Neuron (in vitro differentiated cells): ENCODE data around the gene NR4A3.
"Not testable (repeated sequence)": the region's sequence is repeated elsewhere in the genome, so short reads cannot be mapped to it uniquely, and the experiment has no call there.

Experiments
- H2AFZ ChIP-seq: one replicate; pipeline ENCODE4 v1.6.1; 2013; ENCODE audit warnings: low read depth, mild to moderate bottlenecking, inconsistent platforms, low read length, moderate library complexity
- H3K27me3 ChIP-seq: one replicate; pipeline ENCODE4 v1.6.1; 2013; ENCODE audit warnings: low read length; ENCODE audit not compliant: insufficient read depth
- H3K36me3 ChIP-seq: one replicate; pipeline ENCODE4 v1.6.1; 2013; ENCODE audit warnings: low read length; ENCODE audit not compliant: insufficient read depth
- H3K4me1 ChIP-seq: one replicate; pipeline ENCODE4 v1.6.1; 2013; ENCODE audit warnings: low read length; ENCODE audit not compliant: insufficient read depth
- H3K4me3 ChIP-seq: 2 replicates; pipeline ENCODE4 v1.5.1; 2013; ENCODE audit warnings: mild to moderate bottlenecking, low read length, moderate library complexity
- H3K9me3 ChIP-seq: one replicate; pipeline ENCODE4 v1.6.1; 2013; ENCODE audit warnings: low read length

NR4A3 gene

GRCh38 chr9:99855467-99856176, 33.9 kb downstream of the NR4A3 start:
- Histone ChIP-seq H3K4me1 (peaks cover 16% of the 10 kb centered on the region), H3K9me3 (no peaks in the 10 kb centered on the region), H2AFZ (no peak overlapping the region), H3K36me3 (peaks cover 3% of the 10 kb centered on the region), H3K27me3 (no peaks in the 10 kb centered on the region), H3K4me3 (no peak overlapping the region)

- peaks cover 16% of the 10 kb centered on the region for H3K4me1 ChIP-seq
- H3K36me3 ChIP-seq, H3K27me3 ChIP-seq, H3K9me3 ChIP-seq, H2AFZ ChIP-seq, H3K4me3 ChIP-seq: not testable (repeated sequence)
Observed at GRCh38 chr9:99857576-99857975, 35.9 kb downstream of the NR4A3 start.

- Histone ChIP-seq H3K4me3 (no peak overlapping the region), H3K4me1 (peaks cover 21% of the 10 kb centered on the region), H3K9me3 (no peaks in the 10 kb centered on the region), H3K36me3 (no peaks in the 10 kb centered on the region), H2AFZ (no peak overlapping the region), H3K27me3 (no peaks in the 10 kb centered on the region)
Observed at GRCh38 chr9:99858087-99858486, 36.4 kb downstream of the NR4A3 start.

- peak overlapping the region; percentile 77 for H2AFZ ChIP-seq
- no peaks in the 10 kb centered on the region for H3K36me3 ChIP-seq
- H3K4me1 ChIP-seq = peaks cover 31% of the 10 kb centered on the region
- H3K9me3 ChIP-seq = no peaks in the 10 kb centered on the region
- H3K4me3 ChIP-seq = no peak overlapping the region
- H3K27me3 ChIP-seq = no peaks in the 10 kb centered on the region
Observed at GRCh38 chr9:99859243-99859980, 37.7 kb downstream of the NR4A3 start.

GRCh38 chr9:99860266-99860665, 38.6 kb downstream of the NR4A3 start:
- Histone ChIP-seq H3K9me3 (no peaks in the 10 kb centered on the region), H3K4me3 (no peak overlapping the region), H3K36me3 (no peaks in the 10 kb centered on the region), H3K27me3 (no peaks in the 10 kb centered on the region), H2AFZ (no peak overlapping the region), H3K4me1 (peaks cover 31% of the 10 kb centered on the region)

- Histone ChIP-seq H3K9me3 (no peaks in the 10 kb centered on the region), H3K4me1 (peaks cover 28% of the 10 kb centered on the region), H3K27me3 (no peaks in the 10 kb centered on the region), H3K36me3 (no peaks in the 10 kb centered on the region), H3K4me3 (no peak overlapping the region), H2AFZ (no peak overlapping the region)
Observed at GRCh38 chr9:99863955-99864354, 42.3 kb downstream of the NR4A3 start.

- H2AFZ ChIP-seq = no peak overlapping the region
- no peaks in the 10 kb centered on the region for H3K36me3 ChIP-seq
- H3K4me3 ChIP-seq = no peak overlapping the region
- H3K4me1 ChIP-seq = peaks cover 15% of the 10 kb centered on the region
- no peaks in the 10 kb centered on the region for H3K9me3 ChIP-seq
- no peaks in the 10 kb centered on the region for H3K27me3 ChIP-seq
Observed at GRCh38 chr9:99866398-99866797, 44.7 kb downstream of the NR4A3 start.

- Histone ChIP-seq H2AFZ (no peak overlapping the region), H3K9me3 (no peaks in the 10 kb centered on the region), H3K36me3 (no peaks in the 10 kb centered on the region), H3K4me1 (peaks cover 15% of the 10 kb centered on the region), H3K27me3 (no peaks in the 10 kb centered on the region), H3K4me3 (no peak overlapping the region)
Observed at GRCh38 chr9:99867536-99867935, 45.9 kb downstream of the NR4A3 start.

- no peaks in the 10 kb centered on the region for H3K9me3 ChIP-seq
- H3K4me1 ChIP-seq = peaks cover 11% of the 10 kb centered on the region
- H2AFZ ChIP-seq = no peak overlapping the region
- no peak overlapping the region for H3K4me3 ChIP-seq
- H3K36me3 ChIP-seq = no peaks in the 10 kb centered on the region
- no peaks in the 10 kb centered on the region for H3K27me3 ChIP-seq
Observed at GRCh38 chr9:99867968-99868367, 46.3 kb downstream of the NR4A3 start.

- H3K36me3 ChIP-seq = no peaks in the 10 kb centered on the region
- no peak overlapping the region for H2AFZ ChIP-seq
- no peak overlapping the region for H3K4me3 ChIP-seq
- H3K27me3 ChIP-seq = no peaks in the 10 kb centered on the region
- peaks cover 3% of the 10 kb centered on the region for H3K4me1 ChIP-seq
- no peaks in the 10 kb centered on the region for H3K9me3 ChIP-seq
Observed at GRCh38 chr9:99868845-99869244, 47.2 kb downstream of the NR4A3 start.

GRCh38 chr9:99870126-99870525, 48.4 kb downstream of the NR4A3 start:
- H3K4me1 ChIP-seq = no peaks in the 10 kb centered on the region
- H3K9me3 ChIP-seq = no peaks in the 10 kb centered on the region
- no peaks in the 10 kb centered on the region for H3K36me3 ChIP-seq
- no peaks in the 10 kb centered on the region for H3K27me3 ChIP-seq
- peak overlapping the region; percentile 21 for H2AFZ ChIP-seq
- H3K4me3 ChIP-seq = no peak overlapping the region

- no peak overlapping the region for H2AFZ ChIP-seq
- H3K4me3 ChIP-seq = no peak overlapping the region
- no peaks in the 10 kb centered on the region for H3K9me3 ChIP-seq
- H3K27me3 ChIP-seq = no peaks in the 10 kb centered on the region
- H3K36me3 ChIP-seq = no peaks in the 10 kb centered on the region
- no peaks in the 10 kb centered on the region for H3K4me1 ChIP-seq
Observed at GRCh38 chr9:99873531-99873930, 51.8 kb downstream of the NR4A3 start.

GRCh38 chr9:99873943-99874584, 52.4 kb downstream of the NR4A3 start:
- Histone ChIP-seq H2AFZ (no peak overlapping the region), H3K36me3 (no peaks in the 10 kb centered on the region), H3K27me3 (no peaks in the 10 kb centered on the region), H3K4me3 (no peak overlapping the region), H3K4me1 (peaks cover 2% of the 10 kb centered on the region), H3K9me3 (no peaks in the 10 kb centered on the region)
